Breast epithelium (tissue), 3 donors: ENCODE results near the gene DSCAM.

Experiments
- POLR2A ChIP-seq: fragments of 450-650 bp; IDR thresholded peaks from one replicate; pipeline ENCODE4 v1.6.1; 2016; ENCODE audit warnings: antibody characterized with exemption, mild to moderate bottlenecking, moderate library complexity
- TF ChIP-seq, protein P1 (sequence below), 3 donors: fragments of 450-650 bp; IDR thresholded peaks; one replicate each; pipeline ENCODE4 v1.5.1; 2016 to 2017; ENCODE audit warnings: antibody characterized with exemption in 3 of 3, mild to moderate bottlenecking in 3 of 3, moderate library complexity in 3 of 3

DNA sequence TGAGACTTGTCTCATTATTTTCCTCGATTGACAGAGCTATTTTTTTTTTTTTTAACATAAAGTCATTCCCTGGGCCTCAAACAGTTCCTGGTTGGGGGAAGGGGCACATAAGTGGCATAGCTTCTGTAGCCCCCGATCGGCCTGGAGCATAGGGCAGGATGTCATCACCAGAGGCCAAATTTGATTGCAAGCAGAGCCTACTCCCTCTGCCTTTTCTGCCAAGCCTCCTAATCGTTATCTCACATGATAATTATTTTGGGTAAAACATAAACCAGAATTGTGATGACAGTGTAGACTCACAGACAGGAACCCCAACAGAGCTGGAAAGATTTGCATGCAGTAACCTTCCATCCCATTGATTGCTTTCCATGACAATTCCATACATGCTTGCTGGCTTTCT lies 574.9 kb downstream of the DSCAM start:
- no peak for TF ChIP-seq POLR2A
- TF ChIP-seq, protein P1, sequence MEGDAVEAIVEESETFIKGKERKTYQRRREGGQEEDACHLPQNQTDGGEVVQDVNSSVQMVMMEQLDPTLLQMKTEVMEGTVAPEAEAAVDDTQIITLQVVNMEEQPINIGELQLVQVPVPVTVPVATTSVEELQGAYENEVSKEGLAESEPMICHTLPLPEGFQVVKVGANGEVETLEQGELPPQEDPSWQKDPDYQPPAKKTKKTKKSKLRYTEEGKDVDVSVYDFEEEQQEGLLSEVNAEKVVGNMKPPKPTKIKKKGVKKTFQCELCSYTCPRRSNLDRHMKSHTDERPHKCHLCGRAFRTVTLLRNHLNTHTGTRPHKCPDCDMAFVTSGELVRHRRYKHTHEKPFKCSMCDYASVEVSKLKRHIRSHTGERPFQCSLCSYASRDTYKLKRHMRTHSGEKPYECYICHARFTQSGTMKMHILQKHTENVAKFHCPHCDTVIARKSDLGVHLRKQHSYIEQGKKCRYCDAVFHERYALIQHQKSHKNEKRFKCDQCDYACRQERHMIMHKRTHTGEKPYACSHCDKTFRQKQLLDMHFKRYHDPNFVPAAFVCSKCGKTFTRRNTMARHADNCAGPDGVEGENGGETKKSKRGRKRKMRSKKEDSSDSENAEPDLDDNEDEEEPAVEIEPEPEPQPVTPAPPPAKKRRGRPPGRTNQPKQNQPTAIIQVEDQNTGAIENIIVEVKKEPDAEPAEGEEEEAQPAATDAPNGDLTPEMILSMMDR (IDR thresholded peaks at IDR 0.05): no peak
